Choroid plexus epithelial cell (primary cell): ENCODE data around the gene TMEM45B.
"Not testable (repeated sequence)": the region's sequence is repeated elsewhere in the genome, so short reads cannot be mapped to it uniquely, and the experiment has no call there.

Experiments
- DNase-seq: peaks from one replicate; pipeline ENCODE4 v3.0.0-alpha.2; 2010; ENCODE audit warnings: low read depth
- H3K4me3 ChIP-seq: 2 replicates; pipeline ENCODE4 v1.5.1; 2011; ENCODE audit warnings: low read depth, mild to moderate bottlenecking, control low read depth, low read length, moderate library complexity
- TF ChIP-seq, protein P1 (sequence below): conservative IDR thresholded peaks from 2 replicates; pipeline ENCODE4 v1.5.1; 2011; ENCODE audit warnings: low read depth, mild to moderate bottlenecking, control low read depth, inconsistent platforms, low read length, moderate library complexity

The TMEM45B gene

GRCh38 chr11:129861702-129862522 is 46.3 kb downstream of the TMEM45B start:
- TF ChIP-seq, protein P1, sequence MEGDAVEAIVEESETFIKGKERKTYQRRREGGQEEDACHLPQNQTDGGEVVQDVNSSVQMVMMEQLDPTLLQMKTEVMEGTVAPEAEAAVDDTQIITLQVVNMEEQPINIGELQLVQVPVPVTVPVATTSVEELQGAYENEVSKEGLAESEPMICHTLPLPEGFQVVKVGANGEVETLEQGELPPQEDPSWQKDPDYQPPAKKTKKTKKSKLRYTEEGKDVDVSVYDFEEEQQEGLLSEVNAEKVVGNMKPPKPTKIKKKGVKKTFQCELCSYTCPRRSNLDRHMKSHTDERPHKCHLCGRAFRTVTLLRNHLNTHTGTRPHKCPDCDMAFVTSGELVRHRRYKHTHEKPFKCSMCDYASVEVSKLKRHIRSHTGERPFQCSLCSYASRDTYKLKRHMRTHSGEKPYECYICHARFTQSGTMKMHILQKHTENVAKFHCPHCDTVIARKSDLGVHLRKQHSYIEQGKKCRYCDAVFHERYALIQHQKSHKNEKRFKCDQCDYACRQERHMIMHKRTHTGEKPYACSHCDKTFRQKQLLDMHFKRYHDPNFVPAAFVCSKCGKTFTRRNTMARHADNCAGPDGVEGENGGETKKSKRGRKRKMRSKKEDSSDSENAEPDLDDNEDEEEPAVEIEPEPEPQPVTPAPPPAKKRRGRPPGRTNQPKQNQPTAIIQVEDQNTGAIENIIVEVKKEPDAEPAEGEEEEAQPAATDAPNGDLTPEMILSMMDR: no peak
- no peak overlapping the region for H3K4me3 ChIP-seq
- DNase-seq: peak; percentile 96

DNA sequence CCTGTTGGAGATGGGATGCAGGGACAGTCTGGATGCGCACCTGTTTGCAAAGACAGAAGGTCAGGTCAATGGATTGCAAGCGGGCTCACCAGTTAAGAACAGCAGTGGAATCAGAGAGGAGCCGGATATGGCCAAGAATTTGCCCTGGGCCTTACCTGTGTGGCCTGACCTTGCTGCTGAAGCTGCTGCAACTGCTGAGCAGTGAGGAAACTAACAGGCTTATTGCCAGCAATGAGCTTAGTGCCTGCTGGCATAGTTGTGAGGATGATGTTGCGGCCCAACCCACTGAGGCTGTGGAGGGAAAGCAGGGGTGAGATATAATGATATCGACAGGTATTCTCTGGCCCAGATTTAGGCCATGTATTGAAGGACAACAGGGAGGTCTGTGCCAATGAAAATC is 49.2 kb downstream of the TMEM45B start:
- no peak overlapping the region for H3K4me3 ChIP-seq
- no peak for DNase-seq
- TF ChIP-seq, protein P1: no peak

- no peak overlapping the region for H3K4me3 ChIP-seq
- no peak for DNase-seq
- TF ChIP-seq, protein P1: no peak
Measured at GRCh38 chr11:129865701-129866100, 50.1 kb downstream of the TMEM45B start.

DNA sequence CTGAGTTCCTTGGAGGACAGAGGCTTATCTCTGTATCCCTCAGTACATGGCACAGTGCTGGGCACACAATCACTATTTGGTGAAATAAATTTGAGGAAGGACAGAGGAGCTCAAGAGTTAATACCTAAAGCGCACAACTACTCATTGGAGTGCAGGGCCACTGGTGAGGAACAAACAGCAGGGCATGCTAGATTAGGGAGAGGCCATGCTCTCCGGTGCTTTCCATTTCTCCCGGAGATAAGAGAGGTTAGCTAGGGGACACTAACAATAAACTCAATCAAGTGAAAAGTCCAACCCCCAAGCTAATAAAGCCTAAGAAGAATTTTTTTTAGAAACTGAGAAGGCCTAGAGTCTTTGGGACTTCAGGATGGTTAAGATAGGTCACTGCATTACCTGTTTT is 50.7 kb downstream of the TMEM45B start:
- DNase-seq: no peak
- TF ChIP-seq, protein P1: no peak
- no peak overlapping the region for H3K4me3 ChIP-seq

DNA sequence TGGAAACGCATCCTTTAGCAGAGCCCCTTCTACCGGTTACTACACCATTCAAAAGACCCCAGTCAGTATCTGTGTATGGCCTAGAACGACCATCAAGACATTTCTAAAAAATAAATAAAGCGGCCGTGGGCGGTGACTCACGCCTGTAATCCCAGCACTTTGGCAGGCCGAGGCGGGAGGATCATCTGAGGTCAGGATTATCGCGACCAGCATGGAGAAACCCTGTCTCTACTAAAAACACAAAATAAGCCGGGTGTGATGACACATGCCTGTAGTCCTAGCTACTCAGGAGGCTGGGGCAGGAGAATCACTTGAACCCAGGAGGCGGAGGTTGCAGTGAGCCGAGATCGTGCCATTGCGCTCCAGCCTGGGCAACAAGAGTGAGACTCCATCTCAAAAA is 53.0 kb downstream of the TMEM45B start:
- DNase-seq: peak; percentile 22
- H3K4me3 ChIP-seq: not testable (repeated sequence)

- DNase-seq: no peak
- TF ChIP-seq, protein P1: no peak
- no peak overlapping the region for H3K4me3 ChIP-seq
Measured at GRCh38 chr11:129871914-129872313, 56.3 kb downstream of the TMEM45B start.

GRCh38 chr11:129880311-129880710 is 64.7 kb downstream of the TMEM45B start:
- DNase-seq: no peak
- TF ChIP-seq, protein P1: no peak
- H3K4me3 ChIP-seq: no peak overlapping the region
